ENCODE data around the gene CORIN.

DNA sequence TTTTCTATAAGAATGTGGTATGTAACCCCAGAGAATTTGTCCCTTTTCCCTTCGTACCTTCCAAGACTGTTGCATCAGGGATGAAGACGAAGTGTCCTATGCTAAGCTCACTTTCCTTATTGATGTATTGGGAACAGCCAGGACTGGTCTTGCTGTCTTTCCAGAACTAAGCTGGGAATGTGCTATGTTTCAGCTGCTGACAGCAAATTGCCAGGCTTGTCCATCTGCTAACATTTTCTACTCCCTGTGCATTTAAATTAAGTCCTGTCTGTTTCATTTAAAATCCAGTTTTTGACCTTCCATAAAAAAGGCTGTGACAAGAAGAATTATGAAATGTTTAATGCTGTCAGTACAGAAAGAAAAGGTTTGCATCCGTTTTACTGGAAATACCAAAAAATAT lies 264.9 kb downstream of the CORIN start:
- TF ChIP-seq, protein P1, sequence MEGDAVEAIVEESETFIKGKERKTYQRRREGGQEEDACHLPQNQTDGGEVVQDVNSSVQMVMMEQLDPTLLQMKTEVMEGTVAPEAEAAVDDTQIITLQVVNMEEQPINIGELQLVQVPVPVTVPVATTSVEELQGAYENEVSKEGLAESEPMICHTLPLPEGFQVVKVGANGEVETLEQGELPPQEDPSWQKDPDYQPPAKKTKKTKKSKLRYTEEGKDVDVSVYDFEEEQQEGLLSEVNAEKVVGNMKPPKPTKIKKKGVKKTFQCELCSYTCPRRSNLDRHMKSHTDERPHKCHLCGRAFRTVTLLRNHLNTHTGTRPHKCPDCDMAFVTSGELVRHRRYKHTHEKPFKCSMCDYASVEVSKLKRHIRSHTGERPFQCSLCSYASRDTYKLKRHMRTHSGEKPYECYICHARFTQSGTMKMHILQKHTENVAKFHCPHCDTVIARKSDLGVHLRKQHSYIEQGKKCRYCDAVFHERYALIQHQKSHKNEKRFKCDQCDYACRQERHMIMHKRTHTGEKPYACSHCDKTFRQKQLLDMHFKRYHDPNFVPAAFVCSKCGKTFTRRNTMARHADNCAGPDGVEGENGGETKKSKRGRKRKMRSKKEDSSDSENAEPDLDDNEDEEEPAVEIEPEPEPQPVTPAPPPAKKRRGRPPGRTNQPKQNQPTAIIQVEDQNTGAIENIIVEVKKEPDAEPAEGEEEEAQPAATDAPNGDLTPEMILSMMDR (IDR thresholded peaks at IDR 0.05): no peak
- no peak for TF ChIP-seq FOSB (CRISPR knock-in tag; IDR thresholded peaks at IDR 0.05)
- no peak for TF ChIP-seq PHF8 (IDR thresholded peaks at IDR 0.05; ENCODE audit: borderline replicate concordance, low read depth)
